Stimulated activated naive B cell treated with anti-CD40 and anti-IgM and Interleukin-4, amounts not matched to agents 10 μg/mL and 1 μg/mL and 100 μg/mL, for 72 hours (primary cell): ENCODE data around the gene CPA2.
A peak's percentile ranks its signal among the peaks of the same experiment; 100 is the strongest.

Source experiments
- ATAC-seq, 2 donors: fragments of 150-1000 bp; cut with Tn5 transposase; replicated peaks; 2 replicates each; pipeline ENCODE4 v1.10.0; 2021; ENCODE audit warnings: moderate library complexity in 1 of 2
- DNase-seq: peaks from one replicate; pipeline ENCODE4 v3.0.0; 2021
- H3K27ac Mint-ChIP-seq: one replicate; pipeline ENCODE4 v1.8.0; 2022; ENCODE audit warnings: mild to moderate bottlenecking, mixed read lengths
- H3K27me3 Mint-ChIP-seq, 2 donors: one replicate each; pipeline ENCODE4 v1.8.0; 2022; ENCODE audit warnings: mixed read lengths in 2 of 2
- H3K36me3 Mint-ChIP-seq, 2 donors: one replicate each; pipeline ENCODE4 v1.8.0; 2022; ENCODE audit warnings: mixed read lengths in 2 of 2, mild to moderate bottlenecking in 1 of 2
- H3K4me1 Mint-ChIP-seq, 2 donors: one replicate each; pipeline ENCODE4 v1.8.0; 2022; ENCODE audit warnings: mixed read lengths in 2 of 2, mild to moderate bottlenecking in 1 of 2
- H3K4me3 Mint-ChIP-seq, 2 donors: one replicate each; pipeline ENCODE4 v1.8.0; 2022; ENCODE audit warnings: mild to moderate bottlenecking in 2 of 2, mixed read lengths in 2 of 2, moderate library complexity in 1 of 2
- H3K9me3 Mint-ChIP-seq, 2 donors: one replicate each; pipeline ENCODE4 v1.8.0; 2022; ENCODE audit warnings: mixed read lengths in 2 of 2, mild to moderate bottlenecking in 1 of 2

CPA2 gene

DNA sequence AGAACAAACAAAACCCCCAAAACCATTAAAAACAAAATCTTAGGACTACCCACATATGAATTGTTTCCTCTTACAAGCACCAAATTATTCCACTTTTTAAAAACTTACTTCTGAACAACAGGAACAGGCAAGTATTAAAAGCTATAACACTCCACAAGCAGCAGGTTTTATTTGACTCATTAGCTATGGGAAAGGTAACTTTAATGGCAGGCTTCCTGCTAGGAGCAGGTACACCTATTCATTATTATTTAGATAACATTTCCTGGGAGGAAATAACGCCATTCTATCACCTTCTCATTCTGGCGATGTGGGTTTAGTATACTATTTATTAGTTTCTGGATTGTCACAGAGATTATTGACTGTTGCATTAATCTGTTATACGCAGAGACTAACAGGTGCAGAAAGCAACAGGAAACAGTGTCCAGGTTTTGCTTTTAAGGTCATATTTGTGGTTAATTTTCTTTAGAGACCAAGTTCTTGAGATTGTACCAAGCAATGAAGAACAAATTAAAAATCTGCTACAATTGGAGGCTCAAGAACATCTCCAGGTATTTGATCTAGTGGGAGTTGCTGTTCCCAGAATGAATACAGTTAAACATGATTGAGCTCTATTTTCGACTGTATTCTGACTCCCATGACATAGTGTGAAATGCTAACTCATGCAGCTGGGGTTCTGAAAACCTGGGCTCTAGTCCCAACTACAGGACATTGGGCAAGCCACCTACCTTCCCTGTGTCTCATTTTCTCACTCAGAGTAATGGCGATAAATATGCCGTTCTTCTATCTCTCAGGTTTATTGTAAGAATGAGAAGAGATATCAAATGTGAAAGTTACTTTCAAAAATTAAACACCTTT lies 2.0 kb downstream of the CPA2 start:
- no peak for ATAC-seq
- Mint-ChIP-seq H3K4me1 (peaks cover 0 to 6% of the 10 kb centered on the region in 2 donors), H3K9me3 (no peaks in the 10 kb centered on the region), H3K36me3 (no peaks in the 10 kb centered on the region), H3K4me3 (no peak overlapping the region), H3K27me3 (peaks cover 11 to 27% of the 10 kb centered on the region in 2 donors), H3K27ac (no peak overlapping the region)
- DNase-seq, result no peak

- DNase-seq (no peak), ATAC-seq (no peak)
- Mint-ChIP-seq H3K27me3 (peaks cover 14 to 33% of the 10 kb centered on the region in 2 donors), H3K4me1 (peaks cover 0 to 6% of the 10 kb centered on the region in 2 donors), H3K9me3 (no peaks in the 10 kb centered on the region), H3K36me3 (no peaks in the 10 kb centered on the region), H3K27ac (no peak overlapping the region), H3K4me3 (no peak overlapping the region)
Observed at GRCh38 chr7:130269318-130269694, 2.6 kb downstream of the CPA2 start.

- H3K4me3 Mint-ChIP-seq, result no peak overlapping the region
- H3K9me3 Mint-ChIP-seq, result no peaks in the 10 kb centered on the region
- no peaks in the 10 kb centered on the region for H3K36me3 Mint-ChIP-seq
- H3K27ac Mint-ChIP-seq, result no peak overlapping the region
- DNase-seq (no peak), ATAC-seq (no peak)
- H3K4me1 Mint-ChIP-seq, result peaks cover 0 to 6% of the 10 kb centered on the region in 2 donors
- H3K27me3 Mint-ChIP-seq, result peaks cover 24 to 41% of the 10 kb centered on the region in 2 donors
Observed at GRCh38 chr7:130270947-130271800, 4.5 kb downstream of the CPA2 start.

- no peak overlapping the region for H3K27ac Mint-ChIP-seq
Observed at GRCh38 chr7:130272381-130273080, 5.9 kb downstream of the CPA2 start.

DNA sequence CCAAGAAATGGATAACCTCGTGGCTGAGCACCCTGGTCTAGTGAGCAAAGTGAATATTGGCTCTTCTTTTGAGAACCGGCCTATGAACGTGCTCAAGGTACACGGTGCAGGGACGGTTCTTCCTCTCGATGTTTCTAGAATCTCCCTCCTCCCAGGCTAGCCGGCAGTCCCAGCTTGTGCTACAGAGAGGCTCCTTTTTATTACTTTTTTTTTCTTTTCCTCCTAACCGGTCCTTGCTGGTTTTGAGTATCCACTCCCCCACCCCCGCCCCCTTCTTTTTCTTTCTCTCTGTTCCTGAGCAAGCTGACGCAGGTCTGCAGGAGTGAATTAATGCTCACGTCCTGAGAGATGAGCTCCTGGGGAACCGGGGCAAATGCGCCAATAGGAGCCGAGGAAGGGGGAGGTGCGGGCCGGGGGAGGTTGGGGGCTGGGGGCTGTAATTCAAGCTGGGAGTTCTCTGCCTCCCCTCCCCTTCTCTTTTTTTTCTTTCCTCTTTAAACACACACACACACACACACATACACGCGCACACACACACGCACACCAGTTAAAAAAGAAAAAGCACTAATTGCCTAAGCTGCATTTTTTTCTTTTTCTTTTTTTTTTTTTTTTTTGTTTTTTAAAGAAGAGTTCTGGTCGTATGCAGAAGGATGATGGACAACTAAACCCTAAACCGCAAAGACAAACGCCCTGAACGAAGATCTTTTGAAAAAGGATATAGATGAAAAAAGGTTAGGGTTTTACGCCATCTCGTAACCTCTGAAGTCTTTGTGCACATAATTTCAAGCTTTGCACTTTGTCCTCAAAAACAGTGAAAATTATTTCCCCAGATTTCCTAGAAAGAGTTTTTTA lies 6.6 kb downstream of the CPA2 start:
- peak overlapping the region; percentile 27 to 71 for H3K4me3 Mint-ChIP-seq
- peaks cover 29% of the 10 kb centered on the region in 2 donors for H3K27me3 Mint-ChIP-seq
- peaks cover 0 to 6% of the 10 kb centered on the region in 2 donors for H3K4me1 Mint-ChIP-seq
- H3K27ac Mint-ChIP-seq, result no peak overlapping the region
- no peak for DNase-seq
- no peaks in the 10 kb centered on the region for H3K9me3 Mint-ChIP-seq
- ATAC-seq, result no peak
- H3K36me3 Mint-ChIP-seq, result no peaks in the 10 kb centered on the region

More at GRCh38 chr7:130272381-130273080, 5.9 kb downstream of the CPA2 start:
- peaks cover 28 to 33% of the 10 kb centered on the region in 2 donors for H3K27me3 Mint-ChIP-seq
- H3K4me3 Mint-ChIP-seq, result no peak overlapping the region
- ATAC-seq (no peak), DNase-seq (no peak)
- H3K4me1 Mint-ChIP-seq, result peaks cover 0 to 6% of the 10 kb centered on the region in 2 donors
- no peaks in the 10 kb centered on the region for H3K36me3 Mint-ChIP-seq
- H3K9me3 Mint-ChIP-seq, result no peaks in the 10 kb centered on the region

GRCh38 chr7:130273933-130274255 lies 7.2 kb downstream of the CPA2 start:
- H3K4me3 Mint-ChIP-seq, result no peak overlapping the region
- no peaks in the 10 kb centered on the region for H3K9me3 Mint-ChIP-seq
- DNase-seq (no peak), ATAC-seq (no peak)
- H3K27me3 Mint-ChIP-seq, result peaks cover 29% of the 10 kb centered on the region in 2 donors
- H3K36me3 Mint-ChIP-seq, result no peaks in the 10 kb centered on the region
- H3K4me1 Mint-ChIP-seq, result peaks cover 0 to 6% of the 10 kb centered on the region in 2 donors
- H3K27ac Mint-ChIP-seq, result no peak overlapping the region

GRCh38 chr7:130274296-130274695 lies 7.6 kb downstream of the CPA2 start:
- no peak for ATAC-seq
- no peak overlapping the region for H3K4me3 Mint-ChIP-seq
- H3K27ac Mint-ChIP-seq, result no peak overlapping the region
- peaks cover 29% of the 10 kb centered on the region in 2 donors for H3K27me3 Mint-ChIP-seq
- H3K36me3 Mint-ChIP-seq, result no peaks in the 10 kb centered on the region
- no peak for DNase-seq
- H3K4me1 Mint-ChIP-seq, result peaks cover 0 to 6% of the 10 kb centered on the region in 2 donors
- no peaks in the 10 kb centered on the region for H3K9me3 Mint-ChIP-seq

DNA sequence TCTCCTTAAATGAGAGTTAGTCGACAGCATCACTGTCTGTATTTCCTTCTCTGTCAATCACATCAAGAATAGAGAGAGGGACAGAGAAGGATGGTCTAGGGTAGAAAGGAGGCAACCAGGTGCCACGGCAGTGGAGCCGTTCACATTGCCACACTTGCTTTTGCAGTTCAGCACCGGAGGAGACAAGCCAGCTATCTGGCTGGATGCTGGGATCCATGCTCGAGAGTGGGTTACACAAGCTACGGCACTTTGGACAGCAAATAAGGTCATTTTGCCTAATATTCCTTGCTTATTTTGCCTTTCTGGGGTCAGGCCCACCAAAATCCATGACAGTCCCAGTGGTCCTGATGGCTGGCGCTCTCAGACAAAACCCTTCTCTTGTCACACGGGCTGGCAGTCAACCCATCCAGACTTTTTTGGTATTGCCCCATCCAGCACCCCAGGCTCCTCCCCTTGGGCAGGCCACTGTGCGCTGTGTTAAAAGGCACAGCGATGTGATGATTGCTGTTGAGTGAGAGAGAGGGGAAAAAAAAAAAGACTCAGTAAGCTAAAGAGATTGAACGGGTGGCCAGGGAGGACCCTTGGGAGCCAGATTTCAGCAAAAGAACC lies 8.4 kb downstream of the CPA2 start:
- Mint-ChIP-seq H3K9me3 (no peaks in the 10 kb centered on the region), H3K4me3 (no peak overlapping the region), H3K4me1 (peaks cover 0 to 6% of the 10 kb centered on the region in 2 donors), H3K27ac (no peak overlapping the region), H3K27me3 (peaks cover 29% of the 10 kb centered on the region in 2 donors), H3K36me3 (no peaks in the 10 kb centered on the region)
- ATAC-seq (no peak), DNase-seq (no peak)

- ATAC-seq, result no peak
- Mint-ChIP-seq H3K27me3 (peaks cover 29 to 33% of the 10 kb centered on the region in 2 donors), H3K9me3 (no peaks in the 10 kb centered on the region), H3K36me3 (no peaks in the 10 kb centered on the region), H3K4me3 (no peak overlapping the region), H3K4me1 (peaks cover 0 to 6% of the 10 kb centered on the region in 2 donors), H3K27ac (no peak overlapping the region)
- DNase-seq, result no peak
Observed at GRCh38 chr7:130275826-130276297, 9.2 kb downstream of the CPA2 start.

DNA sequence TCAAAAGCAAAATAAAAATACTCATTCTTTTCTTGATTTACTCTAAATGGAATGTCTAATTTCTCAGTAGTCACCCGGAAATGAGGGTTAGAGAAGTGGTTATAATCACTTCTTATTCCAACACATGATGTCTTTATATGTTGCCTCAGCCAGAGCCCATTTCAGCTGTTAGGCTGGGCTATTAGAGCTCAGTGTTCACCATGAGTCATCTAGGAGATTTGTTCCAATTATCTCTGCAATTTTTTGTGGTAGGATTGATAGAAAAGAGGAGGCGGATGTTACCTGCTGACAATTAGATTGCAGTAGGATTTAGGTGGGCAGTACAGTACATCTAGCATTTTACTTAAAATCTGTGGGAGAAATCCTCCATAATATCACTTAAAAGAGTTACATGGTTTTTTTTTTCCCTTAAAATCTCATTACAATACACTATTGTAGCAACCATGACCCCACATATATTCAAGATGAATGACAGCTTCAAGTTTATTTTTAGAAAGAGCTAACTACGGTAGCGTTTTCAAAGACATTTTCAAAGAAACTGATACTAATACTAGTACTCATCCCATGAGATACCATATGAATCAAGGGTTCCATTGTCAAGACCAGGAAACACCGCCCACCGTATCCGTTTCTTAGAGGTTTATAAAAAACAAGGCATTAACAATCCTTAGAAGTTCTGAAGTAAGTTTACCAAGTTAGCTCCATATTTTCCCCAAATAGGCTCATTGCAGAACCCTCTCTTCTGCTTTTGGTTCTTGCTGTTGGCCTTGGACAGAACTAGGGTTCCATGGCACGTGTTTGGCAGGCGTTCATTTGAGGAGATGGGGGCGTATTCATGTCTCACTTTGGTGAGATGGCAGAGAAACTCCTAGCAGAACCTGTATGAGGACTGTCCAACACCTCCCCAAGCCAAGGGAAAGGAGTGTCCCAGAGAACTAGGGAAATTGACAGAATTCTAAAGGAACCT lies 10.4 kb downstream of the CPA2 start:
- Mint-ChIP-seq H3K4me1 (peaks cover 0 to 6% of the 10 kb centered on the region in 2 donors), H3K27ac (no peak overlapping the region), H3K4me3 (no peak overlapping the region), H3K36me3 (no peaks in the 10 kb centered on the region), H3K9me3 (no peaks in the 10 kb centered on the region), H3K27me3 (peaks cover 29 to 35% of the 10 kb centered on the region in 2 donors)
- DNase-seq (no peak), ATAC-seq (no peak)

DNA sequence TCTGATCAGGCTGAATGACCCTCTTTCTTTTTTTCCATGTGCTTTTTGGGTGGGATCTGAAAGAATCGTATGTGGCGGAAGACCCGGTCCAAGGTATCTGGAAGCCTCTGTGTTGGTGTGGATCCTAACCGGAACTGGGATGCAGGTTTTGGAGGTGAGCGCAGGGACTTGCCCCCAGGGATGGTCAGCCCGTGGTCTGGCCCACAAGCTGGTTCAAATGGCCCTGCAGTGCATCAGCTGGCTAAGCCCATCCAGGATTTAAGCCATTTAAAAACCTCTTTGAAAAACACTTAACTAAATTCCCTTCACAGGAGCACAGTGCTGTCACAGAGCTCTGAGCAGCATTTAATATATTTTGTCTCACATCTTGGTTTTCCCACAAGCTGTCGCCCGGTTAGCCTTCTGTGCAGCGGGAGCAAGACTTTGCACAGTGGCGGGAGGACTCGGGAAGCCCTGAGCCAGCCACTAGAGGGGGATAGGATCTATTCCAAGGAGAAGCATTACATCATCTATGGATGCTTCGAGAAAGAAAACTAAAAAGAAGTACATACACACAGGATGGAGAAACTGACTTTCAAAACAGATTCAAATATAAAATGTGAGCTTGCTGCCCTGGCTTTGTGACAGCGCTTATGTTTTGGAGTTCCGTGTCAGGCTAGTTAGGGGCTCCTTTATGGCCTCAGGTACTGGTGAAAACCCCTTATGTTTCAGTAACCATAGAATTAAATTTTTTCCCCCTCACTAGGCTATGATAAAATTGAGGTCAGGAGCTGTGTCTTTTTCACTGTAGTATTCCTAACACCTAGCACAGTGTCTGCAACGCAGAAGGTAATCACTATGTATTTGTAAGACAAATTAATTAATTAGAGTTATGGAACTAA lies 11.3 kb downstream of the CPA2 start:
- Mint-ChIP-seq H3K27ac (no peak overlapping the region), H3K4me1 (peaks cover 0 to 4% of the 10 kb centered on the region in 2 donors), H3K27me3 (peaks cover 25 to 37% of the 10 kb centered on the region in 2 donors), H3K36me3 (no peaks in the 10 kb centered on the region), H3K4me3 (no peak overlapping the region), H3K9me3 (no peaks in the 10 kb centered on the region)
- DNase-seq (no peak), ATAC-seq (no peak)

- Mint-ChIP-seq H3K9me3 (no peaks in the 10 kb centered on the region), H3K4me3 (no peak overlapping the region), H3K27me3 (peaks cover 20 to 37% of the 10 kb centered on the region in 2 donors), H3K27ac (no peak overlapping the region), H3K36me3 (no peaks in the 10 kb centered on the region), H3K4me1 (no peaks in the 10 kb centered on the region)
- ATAC-seq, result no peak
- no peak for DNase-seq
Observed at GRCh38 chr7:130278860-130279259, 12.2 kb downstream of the CPA2 start.
